Fibroblast of pulmonary artery (primary cell): ENCODE results near the gene CHI3L2.

ENCODE experiments used
- DNase-seq: peaks from one replicate; pipeline ENCODE4 v3.0.0-alpha.2; 2010; ENCODE audit warnings: low read depth
- H3K4me3 ChIP-seq: replicated peaks from 2 replicates; pipeline ENCODE4 v1.5.1; 2011; ENCODE audit warnings: low read depth, mild to moderate bottlenecking, control low read depth, low read length, moderate library complexity
- TF ChIP-seq, protein P1 (sequence below): IDR thresholded peaks from 2 replicates; pipeline ENCODE4 v1.5.1; 2011; ENCODE audit warnings: mild to moderate bottlenecking, control low read depth, low read length, inconsistent platforms; ENCODE audit errors: missing control alignments

CHI3L2 gene

DNA sequence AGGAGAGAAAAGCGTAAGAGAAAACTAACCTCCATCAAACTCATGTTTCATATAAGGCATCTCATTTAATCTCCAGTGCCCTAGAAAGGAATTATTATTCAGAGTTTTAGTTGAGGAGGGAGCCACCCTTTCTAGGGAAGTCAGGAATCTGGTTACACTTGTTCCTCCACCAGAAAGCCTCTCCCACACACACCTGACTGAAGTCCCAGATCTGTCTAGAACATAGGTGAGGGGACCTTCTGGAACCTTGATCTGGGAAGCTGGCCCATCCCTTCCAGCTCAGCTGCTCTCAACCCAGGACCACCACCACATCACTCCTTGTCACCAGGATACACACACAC lies 25.2 kb upstream of the CHI3L2 start:
- DNase-seq: no peak
- no peak overlapping the region for H3K4me3 ChIP-seq
- TF ChIP-seq, protein P1, sequence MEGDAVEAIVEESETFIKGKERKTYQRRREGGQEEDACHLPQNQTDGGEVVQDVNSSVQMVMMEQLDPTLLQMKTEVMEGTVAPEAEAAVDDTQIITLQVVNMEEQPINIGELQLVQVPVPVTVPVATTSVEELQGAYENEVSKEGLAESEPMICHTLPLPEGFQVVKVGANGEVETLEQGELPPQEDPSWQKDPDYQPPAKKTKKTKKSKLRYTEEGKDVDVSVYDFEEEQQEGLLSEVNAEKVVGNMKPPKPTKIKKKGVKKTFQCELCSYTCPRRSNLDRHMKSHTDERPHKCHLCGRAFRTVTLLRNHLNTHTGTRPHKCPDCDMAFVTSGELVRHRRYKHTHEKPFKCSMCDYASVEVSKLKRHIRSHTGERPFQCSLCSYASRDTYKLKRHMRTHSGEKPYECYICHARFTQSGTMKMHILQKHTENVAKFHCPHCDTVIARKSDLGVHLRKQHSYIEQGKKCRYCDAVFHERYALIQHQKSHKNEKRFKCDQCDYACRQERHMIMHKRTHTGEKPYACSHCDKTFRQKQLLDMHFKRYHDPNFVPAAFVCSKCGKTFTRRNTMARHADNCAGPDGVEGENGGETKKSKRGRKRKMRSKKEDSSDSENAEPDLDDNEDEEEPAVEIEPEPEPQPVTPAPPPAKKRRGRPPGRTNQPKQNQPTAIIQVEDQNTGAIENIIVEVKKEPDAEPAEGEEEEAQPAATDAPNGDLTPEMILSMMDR: no peak

DNA sequence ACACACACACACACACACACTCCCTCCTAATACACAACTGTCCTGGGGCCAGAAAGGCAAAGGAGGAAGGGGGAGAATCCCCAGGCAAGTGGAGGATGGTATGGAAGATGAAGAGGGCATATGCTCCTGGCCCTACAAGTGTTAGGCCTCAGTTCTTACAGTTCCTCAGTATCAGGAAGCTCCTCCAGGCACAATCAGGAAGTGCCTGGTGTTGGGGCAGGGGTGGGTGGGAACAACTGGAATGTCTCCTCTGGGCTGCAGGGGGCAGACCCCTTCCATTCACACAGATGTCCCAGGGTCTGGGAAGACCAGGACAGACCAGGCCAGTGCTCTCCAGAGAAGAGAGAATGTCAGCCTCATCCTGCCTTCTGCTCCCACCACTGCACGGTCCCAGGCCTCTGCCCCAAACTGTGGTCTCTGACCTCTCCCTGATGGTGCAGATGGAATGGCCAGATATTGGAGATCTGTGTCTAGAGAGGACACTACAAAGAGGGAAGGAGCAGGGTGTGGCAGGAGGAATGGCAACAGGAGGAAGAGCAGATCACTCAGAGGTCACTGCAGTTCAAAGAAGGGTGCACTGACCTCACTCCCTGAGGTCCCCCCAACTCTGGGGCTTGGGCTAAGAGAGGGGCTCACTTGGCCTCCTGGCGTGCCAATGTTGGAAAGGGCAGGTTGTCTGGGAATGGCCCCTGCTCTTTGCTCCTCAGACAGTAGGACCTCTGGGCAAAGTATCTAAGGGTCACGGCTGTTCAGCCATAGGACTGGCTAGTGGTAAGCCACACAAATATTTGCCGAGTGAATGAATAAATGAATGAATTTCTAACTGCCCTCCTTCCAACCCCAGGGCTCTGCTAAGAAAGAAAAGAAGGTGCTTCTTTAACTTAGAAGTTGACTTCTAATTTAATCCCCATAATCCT lies 24.5 kb upstream of the CHI3L2 start:
- DNase-seq: no peak

DNA sequence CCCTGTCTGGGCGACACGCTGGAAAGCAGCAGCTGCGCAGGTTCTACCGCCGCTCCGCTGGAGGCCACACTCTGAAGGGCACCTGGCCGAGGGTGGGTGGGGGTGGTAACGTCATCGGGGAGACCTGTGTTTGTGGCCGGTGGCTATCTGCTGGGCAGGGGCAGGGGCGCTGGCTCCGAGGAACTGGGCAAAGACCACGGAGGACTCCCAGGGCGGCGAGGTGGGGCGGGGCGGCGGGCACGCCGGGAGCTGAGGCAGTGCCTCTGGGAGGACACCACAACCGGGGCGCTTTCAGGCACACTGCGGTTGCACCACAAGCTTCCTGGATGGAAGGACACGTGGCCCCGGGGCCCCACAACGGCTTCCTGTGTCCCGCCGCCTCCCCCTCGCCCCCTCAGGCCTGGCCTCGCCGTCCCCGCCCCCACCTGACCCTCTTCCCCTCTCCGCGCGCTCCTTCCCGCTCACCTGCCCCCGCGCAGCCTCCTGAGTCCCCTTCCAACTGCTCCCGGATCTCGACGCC lies 23.8 kb upstream of the CHI3L2 start:
- DNase-seq: peak; percentile 39
- TF ChIP-seq, protein P1: no peak

More for the DNA sequence above, 24.5 kb upstream of the CHI3L2 start:
- no peak overlapping the region for H3K4me3 ChIP-seq
- TF ChIP-seq, protein P1: no peak

GRCh38 chr1:111204201-111204982 lies 23.1 kb upstream of the CHI3L2 start:
- TF ChIP-seq, protein P1: no peak
- H3K4me3 ChIP-seq: peak overlapping the region; percentile 57
- DNase-seq: no peak

More for the DNA sequence above, 23.8 kb upstream of the CHI3L2 start:
- H3K4me3 ChIP-seq: peak overlapping the region; percentile 57

DNA sequence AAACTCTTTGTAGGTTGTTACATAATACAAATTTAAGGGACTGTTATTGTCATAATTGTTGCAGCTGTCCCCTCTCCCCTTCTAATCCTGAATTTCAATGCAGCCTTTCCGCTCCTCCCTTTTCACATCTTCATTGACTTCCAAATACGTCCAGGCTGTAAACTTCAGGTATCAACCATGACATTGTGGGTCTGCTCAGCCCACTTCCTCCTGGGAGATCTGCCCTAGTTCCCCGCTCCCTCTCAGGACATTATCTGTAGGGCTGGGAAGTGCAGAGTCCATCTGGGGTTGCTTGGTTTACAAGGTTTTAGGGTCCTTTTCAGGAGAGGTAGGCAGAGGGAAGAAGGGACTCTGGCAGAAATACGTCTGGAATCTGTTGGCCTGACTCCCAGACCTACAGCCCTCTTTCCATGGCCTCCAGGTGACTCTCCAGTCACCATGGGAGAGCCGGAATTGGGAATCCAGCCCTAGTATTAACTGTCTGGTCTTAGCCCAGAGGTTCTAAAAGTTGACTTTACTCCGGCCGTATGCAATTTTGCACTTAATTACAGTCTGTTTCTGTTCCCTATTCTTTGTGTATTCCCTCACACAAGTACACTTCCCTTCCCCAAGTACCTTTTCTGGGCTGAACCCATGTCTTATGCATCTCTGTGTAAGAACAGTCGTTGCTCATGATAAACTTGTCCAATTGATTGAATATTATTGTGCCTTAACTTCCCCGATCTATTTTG lies 22.4 kb upstream of the CHI3L2 start:
- TF ChIP-seq, protein P1: no peak
- no peak overlapping the region for H3K4me3 ChIP-seq
- DNase-seq: no peak

GRCh38 chr1:111205714-111206050 lies 21.8 kb upstream of the CHI3L2 start:
- DNase-seq: peak; percentile 35
- TF ChIP-seq, protein P1: no peak
- no peak overlapping the region for H3K4me3 ChIP-seq
